Urinary bladder (tissue), 4 donors: ENCODE measurements around the gene LRRC43. TPM values are rescaled to one million over a fixed set of nuclear protein-coding genes. Genes with fewer than 3 reads are reported as not detected.

Source experiments
- DNase-seq: peaks from one replicate; pipeline ENCODE4 v3.0.0-alpha.2; 2015; ENCODE audit errors: extremely low spot score
- H3K27ac ChIP-seq: one replicate; pipeline ENCODE4 v1.5.1; 2013; ENCODE audit warnings: low read depth, mild to moderate bottlenecking, moderate library complexity
- H3K36me3 ChIP-seq: one replicate; pipeline ENCODE4 v1.6.1; 2013; ENCODE audit warnings: mild to moderate bottlenecking, moderate library complexity; ENCODE audit not compliant: insufficient read depth
- H3K4me1 ChIP-seq: one replicate; pipeline ENCODE4 v1.6.1; 2013; ENCODE audit warnings: mild to moderate bottlenecking, moderate library complexity; ENCODE audit not compliant: insufficient read depth
- H3K4me3 ChIP-seq: one replicate; pipeline ENCODE4 v1.5.1; 2013; ENCODE audit warnings: low read depth, low read length
- WGBS: extraction: QIAGEN DNeasy Blood & Tissue Kit; methylation state at CpG from one replicate; pipeline ENCODE4 v1.1.7; 2013; 5-methylcytosine and 5-hydroxymethylcytosine counted together
- polyA plus RNA-seq: library from polyadenylated mRNA; stranded (reverse); fragments of 200-250 nt; gene quantifications from one replicate; pipeline ENCODE4 v1.2.3, GENCODE V29; 2013
- total RNA-seq: library from RNA; depleted of rRNA; stranded (reverse); fragments of >200 nt; gene quantifications from one replicate; pipeline ENCODE4 v1.2.3, GENCODE V29; 2014
- donor health status: healthy with polysubstance abuse.
- donor health status: healthy.

The LRRC43 gene, protein sequence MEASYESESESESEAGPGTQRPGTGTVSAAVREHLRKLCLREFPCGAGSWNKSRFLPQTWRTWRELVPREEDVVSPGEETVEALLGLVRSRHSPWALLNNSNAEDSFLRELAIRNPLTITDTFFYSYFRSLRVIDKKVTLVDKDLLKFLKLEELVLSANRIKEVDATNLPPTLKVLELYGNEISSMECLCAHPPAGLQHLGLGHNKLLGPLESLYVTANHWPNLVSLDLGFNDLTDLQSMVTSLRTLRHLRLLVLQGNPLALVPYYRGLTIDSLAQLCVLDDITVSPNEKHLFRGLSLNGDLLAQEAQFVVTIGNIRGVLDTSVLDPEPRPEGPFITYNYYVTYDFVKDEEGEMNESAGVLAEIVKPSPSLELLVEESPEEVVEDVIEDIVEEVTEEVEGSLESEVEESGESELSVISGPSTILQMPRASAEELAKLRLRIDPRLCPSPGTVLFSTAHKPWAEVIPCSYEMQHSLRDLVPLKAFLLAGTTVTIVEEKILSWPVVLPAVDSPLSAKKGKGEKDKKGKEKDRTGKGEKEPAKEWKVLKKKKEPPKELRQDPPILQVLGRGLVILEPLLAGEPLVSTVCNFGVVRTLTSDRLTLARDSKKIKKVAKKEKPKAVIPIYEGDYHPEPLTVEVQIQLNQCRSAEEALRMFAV
- total RNA-seq, result not detected
- 0.13 TPM for polyA plus RNA-seq

DNA sequence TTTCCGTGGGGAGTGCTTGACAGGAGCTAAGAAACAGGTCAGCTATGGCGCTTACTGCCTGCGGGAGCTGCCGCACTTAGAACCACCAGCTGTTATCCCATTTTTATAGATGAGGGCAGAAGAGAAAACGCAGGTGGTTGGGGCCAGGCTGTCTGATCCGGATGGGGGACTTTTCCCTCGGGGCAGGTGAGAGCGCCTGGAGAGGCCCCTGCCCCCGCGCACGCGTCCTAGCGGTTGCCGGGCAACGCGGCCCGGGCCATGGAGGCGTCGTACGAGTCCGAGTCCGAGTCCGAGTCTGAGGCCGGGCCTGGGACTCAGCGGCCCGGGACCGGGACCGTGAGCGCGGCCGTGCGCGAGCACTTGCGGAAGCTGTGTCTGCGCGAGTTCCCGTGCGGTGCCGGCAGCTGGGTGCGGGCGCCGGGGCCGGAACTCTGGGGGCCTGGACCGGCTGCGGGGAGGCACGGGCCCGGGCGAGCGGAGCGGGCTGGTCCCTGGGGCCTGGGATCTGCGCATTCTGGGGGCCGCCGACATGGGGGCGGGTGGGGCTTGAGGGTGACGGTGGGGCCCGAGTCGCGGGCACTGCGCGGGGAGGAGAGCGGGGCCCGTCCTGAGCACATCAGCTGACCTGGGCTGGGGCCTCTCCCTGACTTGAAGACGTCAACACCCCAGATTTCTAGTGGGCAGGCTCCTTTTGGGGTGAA, at the start of gene LRRC43:
TSS of gene LRRC43 (plus strand) at position 237 of the 701 bp plus-strand sequence. CDS start at position 259, 22 bp downstream.
- Histone ChIP-seq H3K4me1 (no peaks in the 10 kb centered on the region), H3K36me3 (no peaks in the 10 kb centered on the region), H3K4me3 (peak within 1 kb of the TSS; percentile 48), H3K27ac (no peak within 1 kb of the TSS)
- no peak for DNase-seq
- WGBS, result 2% methylated on average over 63 of the region's 63 CpGs

DNA sequence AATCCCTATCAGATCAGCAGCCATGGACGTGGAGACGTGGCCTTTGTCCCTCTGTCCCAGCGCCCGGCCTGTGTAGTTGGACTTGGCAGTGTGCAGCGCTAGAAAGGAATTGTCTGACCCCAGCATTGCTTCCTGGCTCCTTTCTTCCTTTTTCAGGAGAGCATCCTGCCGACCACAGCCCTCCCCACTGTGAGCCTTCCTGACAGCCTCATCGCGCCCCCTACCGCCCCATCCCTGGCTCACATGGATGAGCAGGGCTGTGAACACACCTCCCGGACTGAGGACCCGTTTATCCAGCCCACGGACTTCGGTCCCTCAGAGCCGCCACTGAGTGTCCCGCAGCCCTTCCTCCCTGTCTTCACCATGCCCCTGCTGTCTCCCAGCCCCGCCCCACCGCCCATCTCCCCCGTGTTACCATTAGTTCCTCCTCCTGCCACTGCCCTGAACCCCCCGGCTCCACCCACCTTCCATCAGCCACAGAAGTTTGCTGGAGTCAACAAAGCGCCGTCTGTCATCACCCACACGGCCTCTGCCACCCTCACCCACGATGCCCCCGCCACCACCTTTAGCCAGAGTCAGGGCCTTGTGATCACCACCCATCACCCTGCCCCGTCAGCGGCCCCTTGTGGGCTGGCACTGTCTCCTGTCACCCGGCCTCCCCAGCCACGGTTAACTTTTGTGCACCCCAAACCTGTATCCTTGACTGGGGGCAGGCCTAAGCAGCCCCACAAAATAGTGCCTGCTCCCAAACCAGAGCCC, 49.6 kb upstream of the LRRC43 start:
- WGBS, result 73% methylated on average over 28 of the region's 28 CpGs
- peaks cover 5% of the 10 kb centered on the region for H3K36me3 ChIP-seq
- no peak for DNase-seq

DNA sequence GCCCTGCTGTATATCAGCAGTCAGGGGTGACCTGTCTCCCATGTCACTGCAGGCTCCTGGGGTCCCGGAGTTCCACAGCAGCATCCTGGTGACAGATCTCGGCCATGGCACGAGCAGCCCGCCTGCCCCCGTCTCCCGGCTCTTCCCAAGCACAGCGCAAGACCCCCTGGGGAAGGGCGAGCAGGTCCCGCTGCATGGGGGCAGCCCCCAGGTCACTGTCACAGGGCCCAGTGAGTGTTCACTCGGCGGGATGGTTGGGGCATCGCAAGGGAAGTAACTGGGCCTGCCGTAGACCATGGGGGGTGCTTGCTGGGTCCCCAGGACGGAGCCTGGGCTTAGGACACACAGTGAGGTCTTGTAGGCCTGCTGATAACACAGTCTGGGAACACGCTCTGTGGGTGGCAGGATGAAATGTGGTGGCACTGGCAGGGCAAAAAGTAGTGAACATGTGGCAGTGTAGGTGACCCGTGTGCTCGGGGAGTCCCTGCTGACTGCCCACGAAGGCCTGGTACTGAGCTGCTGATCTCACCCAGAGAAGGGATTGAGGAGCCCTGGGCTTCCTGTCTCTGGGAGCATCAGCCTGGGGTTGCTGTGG, 47.4 kb upstream of the LRRC43 start:
- Histone ChIP-seq H3K4me1 (no peaks in the 10 kb centered on the region), H3K27ac (no peak overlapping the region), H3K4me3 (no peak overlapping the region), H3K36me3 (peaks cover 12% of the 10 kb centered on the region)
- 95% methylated on average over 18 of the region's 18 CpGs for WGBS
- DNase-seq, result no peak

More for the DNA sequence above, 49.6 kb upstream of the LRRC43 start:
- H3K4me1 ChIP-seq, result no peaks in the 10 kb centered on the region
- no peak overlapping the region for H3K4me3 ChIP-seq
- H3K27ac ChIP-seq, result no peak overlapping the region

DNA sequence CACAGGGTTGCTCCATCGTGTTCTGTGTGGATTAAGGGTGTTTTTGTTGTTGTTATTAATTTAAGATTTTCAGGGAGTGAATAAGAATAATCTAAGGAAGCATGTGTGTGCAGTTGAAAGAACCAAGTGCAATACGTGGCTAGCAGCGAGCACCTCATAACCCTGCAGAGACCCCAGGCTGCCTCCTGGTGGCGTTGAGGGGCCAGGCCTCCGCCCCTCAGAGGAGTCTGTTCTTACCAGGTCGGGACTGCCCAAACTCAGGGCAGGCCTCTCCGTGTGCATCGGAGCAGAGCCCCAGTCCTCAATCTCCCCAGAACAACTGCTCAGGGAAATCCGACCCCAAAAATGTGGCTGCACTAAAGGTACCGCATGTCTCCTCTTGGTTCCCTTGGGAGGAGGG, 45.7 kb upstream of the LRRC43 start:
- WGBS, result 68% methylated on average over 10 of the region's 10 CpGs
- peaks cover 15% of the 10 kb centered on the region for H3K36me3 ChIP-seq

DNA sequence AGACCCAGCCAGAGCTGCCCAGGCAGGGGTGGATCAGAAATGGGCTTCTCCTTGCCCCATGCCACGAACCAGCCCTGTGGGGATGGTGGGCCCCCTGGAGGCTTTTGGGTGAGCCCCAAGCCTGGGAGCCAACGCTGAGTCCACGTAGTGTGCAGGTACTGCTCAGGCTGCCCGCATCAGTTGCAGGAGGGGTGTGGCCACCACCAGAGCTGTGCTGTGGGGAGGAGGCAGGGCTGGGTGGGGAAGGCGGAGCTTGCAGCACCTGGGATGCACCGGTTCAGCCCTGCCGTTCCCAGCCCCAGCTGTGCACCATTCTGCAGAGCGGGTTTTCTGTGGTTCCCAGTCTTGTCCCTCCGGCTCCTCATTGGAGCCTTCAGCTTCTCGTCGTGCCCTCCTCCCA, 45.2 kb upstream of the LRRC43 start:
- H3K27ac ChIP-seq, result no peak overlapping the region
- no peak for DNase-seq
- peaks cover 15% of the 10 kb centered on the region for H3K36me3 ChIP-seq
- WGBS, result 58% methylated on average over 11 of the region's 11 CpGs
- H3K4me3 ChIP-seq, result no peak overlapping the region
- H3K4me1 ChIP-seq, result no peaks in the 10 kb centered on the region

More for the DNA sequence above, 45.7 kb upstream of the LRRC43 start:
- Histone ChIP-seq H3K4me3 (no peak overlapping the region), H3K27ac (no peak overlapping the region), H3K4me1 (no peaks in the 10 kb centered on the region)
- no peak for DNase-seq

DNA sequence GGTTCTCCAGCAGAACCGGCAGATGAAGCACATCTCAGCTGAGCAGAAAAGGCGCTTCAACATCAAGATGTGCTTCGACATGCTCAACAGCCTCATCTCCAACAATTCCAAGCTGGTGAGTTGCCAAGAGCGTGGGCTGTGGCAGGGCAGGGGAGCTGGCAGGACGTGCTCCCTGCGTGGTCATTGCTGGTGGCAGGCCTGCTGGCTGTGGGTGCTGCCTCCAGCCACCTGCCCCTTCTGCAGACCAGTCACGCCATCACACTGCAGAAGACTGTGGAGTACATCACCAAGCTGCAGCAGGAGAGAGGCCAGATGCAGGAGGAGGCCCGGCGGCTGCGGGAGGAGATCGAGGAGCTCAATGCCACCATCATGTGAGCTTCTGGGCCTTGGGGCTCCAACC, 44.7 kb upstream of the LRRC43 start:
- 84% methylated on average over 11 of the region's 11 CpGs for WGBS
- Histone ChIP-seq H3K27ac (no peak overlapping the region), H3K4me1 (no peaks in the 10 kb centered on the region), H3K4me3 (no peak overlapping the region), H3K36me3 (peaks cover 15% of the 10 kb centered on the region)
- DNase-seq, result no peak

DNA sequence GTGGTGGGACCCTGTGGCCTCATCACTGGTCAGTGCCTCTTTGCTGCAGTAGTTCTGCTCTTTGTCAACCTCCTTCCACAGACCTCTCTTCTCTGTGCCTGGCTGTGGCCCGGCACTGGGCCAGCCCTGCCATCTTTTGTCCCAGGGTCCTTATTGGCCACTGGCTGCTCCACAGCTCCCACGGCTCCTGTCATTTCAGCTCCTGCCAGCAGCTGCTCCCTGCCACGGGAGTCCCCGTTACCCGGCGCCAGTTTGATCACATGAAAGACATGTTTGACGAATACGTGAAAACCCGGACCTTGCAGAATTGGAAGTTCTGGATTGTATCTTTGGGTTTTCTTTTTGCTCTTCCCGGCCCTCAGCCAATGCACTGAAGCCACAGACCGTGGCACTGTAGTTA, 44.3 kb upstream of the LRRC43 start:
- peaks cover 15% of the 10 kb centered on the region for H3K36me3 ChIP-seq
- DNase-seq, result no peak
- no peak overlapping the region for H3K4me3 ChIP-seq
- 91% methylated on average over 11 of the region's 11 CpGs for WGBS
- no peak overlapping the region for H3K27ac ChIP-seq
- H3K4me1 ChIP-seq, result no peaks in the 10 kb centered on the region

DNA sequence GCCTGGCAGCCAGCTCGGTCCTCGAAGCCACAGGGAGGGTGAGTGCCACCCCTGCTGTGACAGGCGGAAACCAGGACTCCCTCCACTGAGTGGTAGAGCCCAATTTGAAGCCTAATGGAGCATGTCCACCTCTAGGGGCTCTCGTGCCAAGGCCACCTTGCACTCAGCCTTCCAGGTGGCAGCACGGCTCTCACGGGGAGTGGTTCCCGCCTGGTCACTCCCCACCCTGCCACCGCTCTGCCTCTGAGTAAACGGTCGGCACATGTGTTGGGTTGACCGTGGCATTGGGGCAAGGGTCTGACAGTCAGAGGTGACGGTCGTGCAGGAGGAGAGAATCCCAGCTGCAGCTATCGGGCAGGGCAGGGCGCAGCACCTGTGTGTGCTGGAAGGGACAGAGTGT, 43.7 kb upstream of the LRRC43 start:
- H3K27ac ChIP-seq, result no peak overlapping the region
- DNase-seq, result no peak
- 89% methylated on average over 15 of the region's 15 CpGs for WGBS
- peaks cover 15% of the 10 kb centered on the region for H3K36me3 ChIP-seq
- no peaks in the 10 kb centered on the region for H3K4me1 ChIP-seq
- H3K4me3 ChIP-seq, result no peak overlapping the region

DNA sequence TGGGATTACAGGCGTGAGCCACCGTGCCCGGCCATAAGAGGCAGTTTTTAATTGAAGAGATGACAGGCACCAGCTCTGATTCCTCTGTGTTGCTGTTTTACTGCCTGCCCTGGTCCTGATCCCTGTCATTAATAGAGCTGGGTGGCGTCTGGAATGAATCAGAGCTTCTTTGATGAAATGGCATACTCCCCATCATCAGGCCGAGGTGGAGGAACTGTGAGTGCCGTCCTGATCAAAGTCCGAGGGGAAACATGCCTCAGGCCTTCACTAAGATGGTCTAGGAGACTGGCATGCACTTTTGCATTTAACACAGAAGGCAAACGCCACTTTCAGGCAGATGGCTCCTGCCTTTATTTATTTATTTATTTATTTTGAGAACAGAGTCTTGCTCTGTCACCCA, 43.0 kb upstream of the LRRC43 start:
- Histone ChIP-seq H3K4me3 (no peak overlapping the region), H3K36me3 (peaks cover 14% of the 10 kb centered on the region), H3K4me1 (no peaks in the 10 kb centered on the region), H3K27ac (no peak overlapping the region)
- 69% methylated on average over 8 of the region's 8 CpGs for WGBS
- DNase-seq, result no peak

DNA sequence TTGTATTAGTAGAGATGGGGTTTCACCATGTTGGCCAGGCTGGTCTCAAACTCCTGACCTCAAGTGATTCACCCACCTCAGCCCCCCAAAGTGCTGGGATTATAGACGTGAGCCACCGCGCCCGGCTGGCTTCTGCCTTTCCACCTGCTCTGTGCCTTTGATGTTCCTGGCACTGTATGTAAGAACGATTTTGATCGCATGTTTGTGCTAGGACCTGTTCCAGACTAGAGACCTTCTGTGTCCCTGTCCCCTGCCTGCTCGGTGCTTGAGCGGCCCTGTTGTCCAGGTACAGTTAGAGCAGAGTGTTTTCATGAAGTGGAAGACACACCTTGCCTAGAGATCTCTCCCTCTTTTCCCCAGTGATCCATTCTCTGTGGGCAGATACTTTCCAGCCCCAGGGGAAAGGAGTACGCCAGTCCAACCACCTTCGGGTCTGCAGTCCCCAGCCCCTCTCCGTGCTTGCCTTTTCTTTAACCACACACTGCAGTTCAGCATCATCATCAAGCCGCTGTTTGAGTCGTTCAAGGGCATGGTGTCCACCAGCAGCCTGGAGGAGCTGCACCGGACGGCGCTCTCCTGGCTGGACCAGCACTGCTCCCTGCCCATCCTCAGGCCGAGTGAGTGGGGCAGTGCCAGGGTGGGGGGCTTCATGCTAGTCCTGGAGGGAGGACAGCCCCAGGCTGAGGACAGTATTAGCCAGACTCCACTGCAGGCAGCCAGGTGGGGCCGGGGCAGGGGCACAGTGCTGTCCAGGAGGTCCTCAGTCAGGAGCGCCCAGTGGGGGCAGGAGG, 42.3 kb upstream of the LRRC43 start:
- Histone ChIP-seq H3K4me3 (no peak overlapping the region), H3K27ac (no peak overlapping the region), H3K4me1 (no peaks in the 10 kb centered on the region), H3K36me3 (peaks cover 11% of the 10 kb centered on the region)
- WGBS, result 90% methylated on average over 19 of the region's 19 CpGs
- no peak for DNase-seq

DNA sequence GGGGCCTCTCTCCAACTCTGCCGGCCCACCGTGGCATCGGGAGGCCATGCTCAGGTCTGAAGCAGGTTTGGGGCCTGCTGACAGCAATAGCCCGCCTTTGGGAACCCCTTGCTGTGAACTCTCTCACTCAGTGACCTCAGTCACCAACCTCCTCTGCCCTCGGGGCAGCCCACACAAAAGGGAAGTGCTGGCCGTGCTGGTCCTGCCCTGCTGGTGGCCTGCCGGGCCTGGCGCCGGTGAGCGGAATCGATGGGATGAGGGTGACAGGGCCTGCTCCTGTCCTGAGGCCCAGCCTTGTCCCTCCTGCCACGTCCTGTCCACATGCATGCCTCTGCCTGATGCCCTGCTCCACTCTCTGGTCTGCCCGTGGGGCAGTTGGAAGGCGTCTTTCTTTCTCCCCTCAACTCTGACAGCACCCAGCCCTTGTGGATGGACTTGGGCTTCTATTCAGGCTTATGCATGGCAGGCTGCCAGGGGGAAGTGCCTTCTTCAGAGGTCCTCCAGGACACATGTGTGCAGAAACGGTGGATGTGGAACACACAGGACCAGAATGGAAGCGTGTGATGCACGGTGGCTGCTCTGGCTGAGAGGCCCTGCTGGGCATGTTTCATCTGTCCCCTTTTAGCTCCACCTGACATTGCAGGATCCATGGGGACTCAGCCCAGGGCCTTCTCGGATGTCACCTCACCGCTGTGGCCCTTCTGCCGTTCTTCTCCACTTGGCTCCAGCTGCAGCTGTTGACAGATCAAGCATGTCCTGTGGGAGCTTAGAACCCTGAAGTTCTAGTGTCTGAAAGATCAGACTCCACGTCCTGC, 40.8 kb upstream of the LRRC43 start:
- peaks cover 11% of the 10 kb centered on the region for H3K36me3 ChIP-seq
- H3K27ac ChIP-seq, result no peak overlapping the region
- no peaks in the 10 kb centered on the region for H3K4me1 ChIP-seq
- 82% methylated on average over 21 of the region's 21 CpGs for WGBS
- DNase-seq, result no peak
- no peak overlapping the region for H3K4me3 ChIP-seq

DNA sequence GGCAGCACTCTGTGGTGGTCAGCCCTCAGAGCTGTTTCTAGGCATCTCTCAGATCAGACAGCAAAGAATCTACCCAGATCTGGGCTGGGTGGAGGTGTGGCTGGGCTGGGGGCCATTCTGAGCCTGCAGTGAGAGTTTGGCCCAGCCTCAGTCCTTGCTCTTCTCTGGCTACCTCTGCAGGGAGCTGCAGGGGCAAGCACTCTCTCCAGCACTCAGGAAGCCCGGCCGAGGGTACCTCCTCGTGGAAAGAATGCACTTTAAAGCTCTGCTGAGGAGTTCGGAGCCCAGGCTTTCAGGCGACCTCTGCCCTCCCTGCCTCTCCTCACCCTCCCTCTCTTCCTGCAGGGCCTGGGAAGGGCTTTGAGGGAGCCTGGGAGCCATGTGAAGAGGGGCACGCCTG, 40.1 kb upstream of the LRRC43 start:
- whole genome bisulfite sequencing, result 44% methylated on average over 6 of the region's 6 CpGs
- Histone ChIP-seq H3K36me3 (peaks cover 11% of the 10 kb centered on the region), H3K4me1 (no peaks in the 10 kb centered on the region), H3K27ac (no peak overlapping the region), H3K4me3 (no peak overlapping the region)
- DNase-seq, result no peak
